Endothelial cell (in vitro differentiated cells): ENCODE data around the gene BNC2. TPM values are rescaled to one million over a fixed set of nuclear protein-coding genes. Genes with fewer than 3 reads are reported as not detected.

Experiments used
- DNase-seq: peaks from one replicate; pipeline ENCODE4 v3.0.0; 2021; ENCODE audit warnings: low spot score
- H3K27ac Mint-ChIP-seq: one replicate; pipeline ENCODE4 v1.8.0; 2021; ENCODE audit warnings: mixed read lengths, inconsistent platforms; ENCODE audit not compliant: unreplicated experiment
- H3K27me3 Mint-ChIP-seq: one replicate; pipeline ENCODE4 v1.8.0; 2021; ENCODE audit warnings: mild to moderate bottlenecking, moderate library complexity, mixed read lengths, inconsistent platforms; ENCODE audit not compliant: unreplicated experiment
- H3K36me3 Mint-ChIP-seq: one replicate; pipeline ENCODE4 v1.8.0; 2021; ENCODE audit warnings: mild to moderate bottlenecking, low read depth, mixed read lengths, inconsistent platforms; ENCODE audit not compliant: unreplicated experiment
- H3K4me1 Mint-ChIP-seq: one replicate; pipeline ENCODE4 v1.8.0; 2021; ENCODE audit warnings: mild to moderate bottlenecking, mixed read lengths, inconsistent platforms; ENCODE audit not compliant: unreplicated experiment
- H3K4me3 Mint-ChIP-seq: one replicate; pipeline ENCODE4 v1.8.0; 2021; ENCODE audit warnings: mild to moderate bottlenecking, mixed read lengths, inconsistent platforms; ENCODE audit not compliant: unreplicated experiment
- H3K9me3 Mint-ChIP-seq: one replicate; pipeline ENCODE4 v1.8.0; 2021; ENCODE audit warnings: mixed read lengths, inconsistent platforms; ENCODE audit not compliant: unreplicated experiment
- total RNA-seq: library from RNA; stranded (reverse); fragmentation: NEBNext Ultra II Directional; extraction: Animal tissue kit (Norgen Biotek cat#: 25700); gene quantifications from one replicate; pipeline ENCODE4 v1.2.1, GENCODE V29; 2021; ENCODE audit not compliant: unreplicated experiment
- TF ChIP-seq, protein P1 (sequence below): fragments of 200-600 bp; sonication (generic); IDR thresholded peaks from one replicate; pipeline ENCODE4 v1.5.0; 2021; ENCODE audit warnings: antibody characterized with exemption; ENCODE audit not compliant: unreplicated experiment

Gene BNC2
- total RNA-seq, 1 donor from 2014 or later, result 20.1 TPM

DNA sequence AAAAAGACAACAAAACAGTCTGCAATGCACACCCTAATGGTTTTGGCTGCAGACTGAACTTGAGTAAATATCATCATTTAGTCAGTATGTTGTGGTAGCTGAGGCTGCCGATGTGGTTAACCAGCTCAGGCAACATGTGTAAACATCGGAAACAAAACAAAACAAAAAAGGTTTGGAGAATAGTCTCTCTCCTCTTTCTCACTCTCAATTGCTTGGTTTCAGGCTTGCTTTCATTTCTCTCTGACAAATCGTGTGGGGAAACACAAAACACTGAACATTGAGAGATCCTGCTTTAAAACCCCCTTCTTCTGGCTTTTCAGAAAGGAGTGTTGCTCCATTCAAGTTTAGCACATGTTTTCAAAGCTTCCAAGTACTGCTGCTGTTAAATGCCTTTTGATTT, 453.3 kb downstream of the BNC2 start:
- TF ChIP-seq, protein P1, sequence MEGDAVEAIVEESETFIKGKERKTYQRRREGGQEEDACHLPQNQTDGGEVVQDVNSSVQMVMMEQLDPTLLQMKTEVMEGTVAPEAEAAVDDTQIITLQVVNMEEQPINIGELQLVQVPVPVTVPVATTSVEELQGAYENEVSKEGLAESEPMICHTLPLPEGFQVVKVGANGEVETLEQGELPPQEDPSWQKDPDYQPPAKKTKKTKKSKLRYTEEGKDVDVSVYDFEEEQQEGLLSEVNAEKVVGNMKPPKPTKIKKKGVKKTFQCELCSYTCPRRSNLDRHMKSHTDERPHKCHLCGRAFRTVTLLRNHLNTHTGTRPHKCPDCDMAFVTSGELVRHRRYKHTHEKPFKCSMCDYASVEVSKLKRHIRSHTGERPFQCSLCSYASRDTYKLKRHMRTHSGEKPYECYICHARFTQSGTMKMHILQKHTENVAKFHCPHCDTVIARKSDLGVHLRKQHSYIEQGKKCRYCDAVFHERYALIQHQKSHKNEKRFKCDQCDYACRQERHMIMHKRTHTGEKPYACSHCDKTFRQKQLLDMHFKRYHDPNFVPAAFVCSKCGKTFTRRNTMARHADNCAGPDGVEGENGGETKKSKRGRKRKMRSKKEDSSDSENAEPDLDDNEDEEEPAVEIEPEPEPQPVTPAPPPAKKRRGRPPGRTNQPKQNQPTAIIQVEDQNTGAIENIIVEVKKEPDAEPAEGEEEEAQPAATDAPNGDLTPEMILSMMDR, result no peak
- H3K9me3 Mint-ChIP-seq, result no peaks in the 10 kb centered on the region
- H3K27me3 Mint-ChIP-seq, result no peaks in the 10 kb centered on the region
- H3K36me3 Mint-ChIP-seq, result no peaks in the 10 kb centered on the region
- DNase-seq, result no peak
- H3K4me3 Mint-ChIP-seq, result no peak overlapping the region
- no peak overlapping the region for H3K27ac Mint-ChIP-seq
- peaks cover 13% of the 10 kb centered on the region for H3K4me1 Mint-ChIP-seq

DNA sequence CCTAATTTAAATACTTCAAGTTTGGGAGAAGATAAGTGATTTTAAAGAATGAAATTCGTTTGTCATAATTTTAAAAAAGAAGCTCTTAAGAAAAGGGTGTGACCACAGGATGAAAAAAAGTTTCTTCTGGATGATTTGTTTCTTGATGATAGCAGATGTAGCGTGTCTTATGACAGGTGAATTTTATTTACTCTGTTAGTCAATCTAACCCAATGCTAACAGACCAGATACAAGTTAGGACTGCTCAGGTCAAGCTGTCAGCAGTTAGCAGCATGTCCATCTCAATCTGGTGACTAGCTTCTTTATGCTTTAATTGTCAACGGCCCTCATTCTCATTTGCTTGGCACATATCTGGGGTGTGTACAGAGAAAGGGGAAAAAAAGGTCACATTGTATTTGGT, 456.0 kb downstream of the BNC2 start:
- peaks cover 4% of the 10 kb centered on the region for H3K4me1 Mint-ChIP-seq
- no peak for DNase-seq

DNA sequence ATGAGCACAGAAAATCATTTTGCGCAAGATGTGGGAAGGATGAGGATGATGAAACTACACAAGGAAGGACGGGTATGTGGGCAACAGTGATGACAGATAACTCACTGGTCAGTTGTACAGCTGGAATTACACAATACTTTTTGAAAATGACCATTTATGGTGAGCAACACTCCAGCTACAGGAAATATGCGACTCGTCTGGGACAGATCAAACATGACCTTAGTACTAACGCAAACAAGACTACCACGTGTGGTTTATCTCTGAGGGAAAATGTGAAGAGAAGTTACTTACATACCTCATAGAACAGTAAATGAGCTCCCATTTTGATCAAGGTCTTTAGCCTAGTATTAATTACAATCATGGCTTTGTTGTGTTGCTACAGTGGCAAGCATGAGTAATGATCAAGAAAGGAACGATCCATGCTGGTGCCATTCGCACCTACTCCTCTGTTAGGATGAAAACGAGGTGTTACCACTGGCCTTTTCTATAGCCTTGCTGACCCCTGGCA, 456.9 kb downstream of the BNC2 start:
- DNase-seq, result no peak
- H3K36me3 Mint-ChIP-seq, result no peaks in the 10 kb centered on the region
- peaks cover 4% of the 10 kb centered on the region for H3K4me1 Mint-ChIP-seq

More for the DNA sequence above, 456.0 kb downstream of the BNC2 start:
- Mint-ChIP-seq H3K4me3 (no peak overlapping the region), H3K27me3 (no peaks in the 10 kb centered on the region), H3K27ac (no peak overlapping the region), H3K36me3 (no peaks in the 10 kb centered on the region), H3K9me3 (no peaks in the 10 kb centered on the region)
- TF ChIP-seq, protein P1, result no peak

DNA sequence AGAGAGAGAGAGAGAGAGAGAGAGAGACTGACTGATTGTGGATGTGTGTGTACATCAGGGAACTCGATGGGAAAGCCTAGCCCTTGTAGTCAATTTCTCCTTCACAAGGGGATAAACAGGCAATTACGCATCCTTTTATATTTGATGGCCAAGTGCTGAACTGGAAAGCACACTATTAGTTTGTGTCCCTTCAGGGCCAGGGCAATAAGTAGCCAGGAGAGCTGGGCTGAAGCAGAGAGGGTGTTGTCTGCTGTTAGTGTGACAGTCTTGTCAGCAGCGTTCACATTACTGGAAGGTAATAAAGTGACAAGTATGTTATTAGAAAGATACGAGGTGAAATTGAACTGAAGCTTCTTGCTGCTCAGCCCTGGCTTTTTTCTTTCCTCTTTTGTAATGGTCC, 457.7 kb downstream of the BNC2 start:
- H3K27ac Mint-ChIP-seq, result no peak overlapping the region
- TF ChIP-seq, protein P1, result no peak
- DNase-seq, result no peak
- H3K36me3 Mint-ChIP-seq, result no peaks in the 10 kb centered on the region
- no peak overlapping the region for H3K4me3 Mint-ChIP-seq
- H3K27me3 Mint-ChIP-seq, result no peaks in the 10 kb centered on the region
- H3K4me1 Mint-ChIP-seq, result peaks cover 4% of the 10 kb centered on the region
- H3K9me3 Mint-ChIP-seq, result no peaks in the 10 kb centered on the region

More for the DNA sequence above, 456.9 kb downstream of the BNC2 start:
- no peaks in the 10 kb centered on the region for H3K9me3 Mint-ChIP-seq
- no peak overlapping the region for H3K27ac Mint-ChIP-seq
- H3K27me3 Mint-ChIP-seq, result no peaks in the 10 kb centered on the region
- TF ChIP-seq, protein P1, result no peak
- no peak overlapping the region for H3K4me3 Mint-ChIP-seq

DNA sequence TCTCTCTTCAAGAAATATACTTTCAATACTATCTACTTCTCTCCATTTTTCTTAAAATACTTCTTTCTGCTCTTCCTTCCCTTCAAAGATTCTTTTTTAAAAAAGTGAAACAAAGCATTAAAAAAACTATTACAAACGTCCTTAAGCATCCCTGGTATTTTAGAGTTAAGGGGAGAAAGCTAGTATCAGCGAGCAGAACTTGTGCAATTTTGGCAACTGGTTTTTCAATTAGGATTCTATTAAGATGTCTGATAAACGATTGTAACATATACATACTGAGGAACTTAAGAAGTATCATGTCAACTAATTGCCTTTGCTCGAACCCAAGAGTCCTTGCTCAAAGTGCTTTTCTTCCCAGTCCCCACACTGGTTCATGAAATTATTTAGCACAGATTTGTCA, 459.2 kb downstream of the BNC2 start:
- Mint-ChIP-seq H3K27me3 (no peaks in the 10 kb centered on the region), H3K4me1 (peaks cover 4% of the 10 kb centered on the region), H3K36me3 (no peaks in the 10 kb centered on the region), H3K9me3 (no peaks in the 10 kb centered on the region), H3K4me3 (no peak overlapping the region), H3K27ac (no peak overlapping the region)
- TF ChIP-seq, protein P1, result no peak
- DNase-seq, result no peak
